ENCODE results near the gene VGLL1. TPM values are rescaled to one million over a fixed set of nuclear protein-coding genes. Genes with fewer than 3 reads are reported as not detected.

Gene VGLL1
- polyA plus RNA-seq, 1 of the 3 experiments (the other 2 are of a cell fraction) = not detected

- Histone ChIP-seq H3K9ac (no peak overlapping the region), H3K4me1 (ENCODE audit: control insufficient read depth in 1 of 2, insufficient read depth in 2 of 2, low read depth in 1 of 2, low read length in 1 of 2) (no peaks in the 10 kb centered on the region), H4K20me1 (ENCODE audit: insufficient read depth) (no peaks in the 10 kb centered on the region), H3K36me3 (replicated peaks in 1 of 2; ENCODE audit: control insufficient read depth in 1 of 2, insufficient read depth in 2 of 2, low read length in 1 of 2) (no peaks in the 10 kb centered on the region), H3K4me3 (ENCODE audit: low read depth in 2 of 2, low read length in 1 of 2) (no peak overlapping the region), H3K9me3 (no peaks in the 10 kb centered on the region), H3K4me2 (no peak overlapping the region), H3K79me2 (ENCODE audit: insufficient read depth) (no peaks in the 10 kb centered on the region), H3K27me3 (ENCODE audit: insufficient read depth) (no peaks in the 10 kb centered on the region; the same call in 1 of the 2 replicates), H3K27ac (ENCODE audit: low read depth in 2 of 2, low read length in 1 of 2) (no peak overlapping the region), H2AFZ (ENCODE audit: low read depth) (no peak overlapping the region), H3K9me2 (no peaks in the 10 kb centered on the region), H3F3A (replicated peaks; ENCODE audit: insufficient read depth) (no peaks in the 10 kb centered on the region)
- ChIA-PET CTCF (interaction anchor here (0.6 to 1.2 kb wide), 3 partner anchors 10 to 262 kb away, joined by 3 to 4 read pairs (median 3); no protein-coding TSS in a partner anchor), POLR2A (no interaction called here)
- DNase-seq = no peak
- 21% methylated on average over 3 of the region's 3 CpGs for WGBS (ENCODE audit: low lambda C conversion rate)
- TF ChIP-seq FOXJ3 (CRISPR knock-in tag; IDR thresholded peaks at IDR 0.05) = no peak
- TF ChIP-seq SIN3A (IDR thresholded peaks at IDR 0.05; ENCODE audit: borderline replicate concordance, low read depth, low read length) = no peak
- no peak for TF ChIP-seq POLR2AphosphoS5 (IDR thresholded peaks at IDR 0.05; ENCODE audit: low read depth, low read length)
- no peak for TF ChIP-seq TEAD4 (IDR thresholded peaks at IDR 0.05; ENCODE audit: borderline replicate concordance, insufficient read depth)
- TF ChIP-seq JUND (IDR thresholded peaks at IDR 0.05) = no peak
- TF ChIP-seq RAD21 (IDR thresholded peaks at IDR 0.05; ENCODE audit: low read length) = no peak
- no peak for TF ChIP-seq EZH2phosphoT487 (IDR thresholded peaks at IDR 0.05; ENCODE audit: borderline replicate concordance, low read depth)
- no peak for TF ChIP-seq NFIC (IDR thresholded peaks at IDR 0.05; ENCODE audit: borderline replicate concordance)
- TF ChIP-seq TCF12 (IDR thresholded peaks at IDR 0.05) = no peak
- TF ChIP-seq ELF1 (IDR thresholded peaks at IDR 0.05) = no peak
- no peak for TF ChIP-seq NRF1 (IDR thresholded peaks at IDR 0.05; ENCODE audit: low read depth, low read length)
- TF ChIP-seq, protein P1, sequence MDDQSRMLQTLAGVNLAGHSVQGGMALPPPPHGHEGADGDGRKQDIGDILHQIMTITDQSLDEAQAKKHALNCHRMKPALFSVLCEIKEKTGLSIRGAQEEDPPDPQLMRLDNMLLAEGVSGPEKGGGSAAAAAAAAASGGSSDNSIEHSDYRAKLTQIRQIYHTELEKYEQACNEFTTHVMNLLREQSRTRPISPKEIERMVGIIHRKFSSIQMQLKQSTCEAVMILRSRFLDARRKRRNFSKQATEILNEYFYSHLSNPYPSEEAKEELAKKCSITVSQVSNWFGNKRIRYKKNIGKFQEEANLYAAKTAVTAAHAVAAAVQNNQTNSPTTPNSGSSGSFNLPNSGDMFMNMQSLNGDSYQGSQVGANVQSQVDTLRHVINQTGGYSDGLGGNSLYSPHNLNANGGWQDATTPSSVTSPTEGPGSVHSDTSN (IDR thresholded peaks at IDR 0.05) = no peak
- TF ChIP-seq FOXM1 (IDR thresholded peaks at IDR 0.05; ENCODE audit: low read depth) = no peak
- no peak for TF ChIP-seq CTCF (IDR thresholded peaks at IDR 0.05)
- TF ChIP-seq RFX5 (IDR thresholded peaks at IDR 0.05; ENCODE audit: low read length) = no peak
- TF ChIP-seq, protein P2, sequence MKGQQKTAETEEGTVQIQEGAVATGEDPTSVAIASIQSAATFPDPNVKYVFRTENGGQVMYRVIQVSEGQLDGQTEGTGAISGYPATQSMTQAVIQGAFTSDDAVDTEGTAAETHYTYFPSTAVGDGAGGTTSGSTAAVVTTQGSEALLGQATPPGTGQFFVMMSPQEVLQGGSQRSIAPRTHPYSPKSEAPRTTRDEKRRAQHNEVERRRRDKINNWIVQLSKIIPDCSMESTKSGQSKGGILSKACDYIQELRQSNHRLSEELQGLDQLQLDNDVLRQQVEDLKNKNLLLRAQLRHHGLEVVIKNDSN (IDR thresholded peaks at IDR 0.05; ENCODE audit: borderline replicate concordance, low read depth) = no peak
- no peak for TF ChIP-seq CHD2 (IDR thresholded peaks at IDR 0.05; ENCODE audit: low read length, partially characterized antibody)
- TF ChIP-seq FOSL2 (IDR thresholded peaks at IDR 0.05; ENCODE audit: borderline replicate concordance, low read depth) = no peak
These were observed 55.5 kb downstream of the VGLL1 start for GRCh38 chrX:136587532-136587931.
